Renal cortex interstitium (tissue), 11 donors: ENCODE measurements around the gene SYPL2. TPM values are rescaled to one million over a fixed set of nuclear protein-coding genes. Genes with fewer than 3 reads are reported as not detected.
"Not testable (repeated sequence)": the region's sequence is repeated elsewhere in the genome, so short reads cannot be mapped to it uniquely, and the experiment has no call there.

Experiments
- DNase-seq, 11 donors: peaks; one replicate each; pipeline ENCODE4 v3.0.0-alpha.2; 2013; ENCODE audit warnings: low read depth in 9 of 11, low spot score in 4 of 11; ENCODE audit errors: extremely low read depth in 1 of 11
- polyA plus RNA-seq, 3 donors: library from polyadenylated mRNA; unstranded; fragments of 120-200 nt; gene quantifications; one replicate each; pipeline ENCODE4 v1.2.1, GENCODE V29; 2013; ENCODE audit not compliant: insufficient read length in 3 of 3

The SYPL2 gene
- polyA plus RNA-seq, 3 donors = 8.6 to 15.0 (median 10.8) TPM

DNA sequence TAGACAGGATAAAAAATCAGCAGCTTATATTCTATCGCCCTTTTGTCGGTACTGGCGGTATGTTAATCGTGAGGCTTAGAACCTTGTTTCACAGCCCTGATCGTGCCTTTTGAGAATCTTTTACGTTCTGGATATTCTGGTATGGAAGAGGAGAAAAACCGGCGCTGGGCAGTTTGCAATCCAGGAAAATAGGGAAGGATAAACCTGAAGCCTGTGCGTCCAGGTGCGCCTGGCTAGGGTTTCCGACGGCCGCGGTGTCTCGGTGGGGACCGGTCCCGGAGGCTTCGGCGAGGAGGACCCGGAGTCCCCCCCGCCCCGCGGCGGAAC is 258 bp upstream of the SYPL2 start:
- DNase-seq = no peak

DNA sequence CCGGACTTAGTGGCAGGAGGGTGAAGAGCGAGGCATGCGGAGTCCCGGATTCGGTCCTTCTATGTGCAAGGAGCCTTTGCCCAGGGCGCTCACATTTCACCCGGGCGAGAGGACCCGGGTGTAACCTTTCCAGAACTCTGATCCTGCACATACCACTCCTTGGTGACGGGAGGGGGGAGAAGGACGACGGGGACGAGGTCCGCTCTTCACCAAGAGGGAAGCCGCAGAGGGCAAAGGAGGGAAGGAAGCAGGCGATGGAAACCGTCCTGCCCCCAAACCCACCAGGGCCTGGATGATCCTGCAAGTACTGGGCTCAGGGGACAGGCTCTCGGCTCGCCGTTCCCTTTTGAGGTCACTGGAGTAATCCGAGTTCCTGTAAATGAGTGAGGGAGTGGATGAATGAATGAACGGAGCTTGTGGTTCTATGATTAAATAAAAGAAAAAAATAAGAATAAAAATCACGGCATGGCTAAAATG is 993 bp downstream of the SYPL2 start:
- peak in 1 of 11 donors; percentile 14 for DNase-seq

GRCh38 chr1:109468061-109468460 is 1.7 kb downstream of the SYPL2 start:
- DNase-seq = no peak

GRCh38 chr1:109468903-109469302 is 2.6 kb downstream of the SYPL2 start:
- no peak for DNase-seq

DNA sequence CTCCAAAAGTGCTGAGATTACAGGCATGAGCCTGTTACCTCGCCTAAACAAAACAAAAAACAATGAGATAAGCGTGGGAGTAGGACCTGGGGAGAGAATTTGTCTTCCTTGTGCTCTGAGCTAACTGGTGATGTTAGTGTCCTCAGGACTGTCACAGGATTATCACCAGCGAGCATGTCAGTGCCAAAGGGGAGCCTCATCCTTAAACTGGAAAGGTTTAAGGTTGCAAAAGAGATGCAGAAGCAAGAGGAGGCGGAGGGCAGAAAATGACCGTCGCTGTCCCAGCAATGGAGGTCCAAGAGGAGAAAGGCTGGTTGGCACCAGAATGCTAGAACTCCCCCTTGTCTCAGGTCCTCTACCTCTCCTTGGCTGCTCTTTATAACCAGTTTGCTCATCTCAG is 3.9 kb downstream of the SYPL2 start:
- DNase-seq = no peak

GRCh38 chr1:109472779-109473178 is 6.4 kb downstream of the SYPL2 start:
- no peak for DNase-seq

DNA sequence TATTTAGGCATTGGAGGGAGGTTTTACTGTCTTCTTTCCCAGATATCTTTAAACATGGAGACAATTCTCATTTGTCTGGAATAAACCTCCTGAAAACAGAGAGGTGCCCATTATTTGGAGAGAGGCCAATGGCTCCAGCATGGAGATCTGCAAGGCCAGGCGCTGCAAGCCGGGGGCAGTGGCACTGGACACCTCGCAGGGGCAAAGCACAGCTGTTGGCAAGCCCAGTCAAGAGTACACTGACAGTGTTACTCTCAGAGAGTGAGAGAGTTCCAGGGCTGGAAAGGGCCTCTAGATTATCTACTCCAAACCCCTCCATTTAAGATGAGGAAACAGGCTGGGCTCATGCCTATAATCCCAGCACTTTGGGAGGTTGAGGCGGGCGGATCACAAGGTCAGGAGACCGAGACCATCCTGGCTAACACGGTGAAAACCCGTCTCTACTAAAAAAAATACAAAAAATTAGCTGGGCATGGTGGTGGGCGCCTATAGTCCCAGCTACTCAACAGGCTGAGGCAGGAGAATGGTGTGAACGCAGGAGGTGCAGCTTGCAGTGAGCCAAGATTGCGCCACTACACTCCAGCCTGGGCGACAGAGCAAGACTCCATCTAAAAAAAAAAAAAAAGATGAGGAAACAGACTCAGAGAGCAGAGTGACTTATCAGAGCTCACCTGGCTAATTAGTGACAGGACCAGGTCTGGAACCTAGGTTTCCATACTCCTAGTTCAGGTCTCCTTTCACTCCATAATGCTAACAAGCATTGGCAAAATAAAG is 7.1 kb downstream of the SYPL2 start:
- DNase-seq = not testable (repeated sequence)

DNA sequence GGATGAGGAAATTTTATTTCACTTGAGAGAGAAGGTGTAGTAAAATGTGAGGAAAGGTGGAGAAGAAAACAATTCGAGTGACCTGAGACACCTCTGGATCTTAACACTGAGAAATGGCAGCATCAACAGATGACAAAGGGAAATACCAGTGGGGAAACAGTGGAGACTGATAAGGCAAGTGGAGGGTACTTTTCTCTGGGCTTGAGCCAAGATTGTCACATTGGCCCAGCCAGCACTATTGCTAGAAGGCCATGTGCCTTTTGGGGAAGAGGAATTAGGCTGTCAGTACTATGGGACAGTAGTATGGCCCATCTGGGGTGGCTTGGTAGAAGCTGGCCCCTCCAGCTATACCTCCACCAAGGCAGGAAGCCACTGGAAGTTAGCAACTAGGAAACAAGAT is 8.4 kb downstream of the SYPL2 start:
- DNase-seq = no peak

DNA sequence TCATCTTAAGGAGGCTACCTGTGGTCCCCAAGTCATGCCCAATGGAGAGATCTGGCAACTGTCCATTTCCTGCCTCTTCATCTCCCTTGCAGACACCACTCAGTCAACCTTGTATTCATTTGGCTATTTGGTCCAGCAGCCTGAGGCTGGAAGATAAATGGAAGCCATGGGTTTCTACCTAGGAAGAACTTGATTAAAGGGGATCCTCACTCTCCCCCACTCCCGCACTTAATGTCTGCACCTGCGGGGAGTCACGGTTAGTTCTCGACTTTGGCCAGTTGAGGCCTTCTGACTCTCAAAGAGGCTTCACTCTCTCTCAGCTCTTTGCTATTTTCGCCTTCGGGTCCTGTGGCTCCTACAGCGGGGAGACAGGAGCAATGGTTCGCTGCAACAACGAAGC is 8.9 kb downstream of the SYPL2 start:
- DNase-seq = no peak

DNA sequence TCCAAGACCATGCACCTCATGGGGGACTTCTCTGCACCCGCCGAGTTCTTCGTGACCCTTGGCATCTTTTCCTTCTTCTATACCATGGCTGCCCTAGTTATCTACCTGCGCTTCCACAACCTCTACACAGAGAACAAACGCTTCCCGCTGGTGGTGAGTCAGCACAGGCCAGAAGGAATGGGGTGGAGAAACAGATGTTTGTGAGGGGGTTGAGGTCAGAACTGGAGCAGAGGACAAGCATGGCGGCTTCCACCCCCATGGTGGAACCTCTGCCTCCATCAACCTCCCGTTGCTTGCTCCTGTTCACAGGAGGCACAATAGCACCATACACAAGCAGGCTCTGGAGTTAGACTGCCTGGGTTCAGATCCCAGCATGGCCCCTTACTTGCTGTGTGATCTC is 10.5 kb downstream of the SYPL2 start:
- no peak for DNase-seq

DNA sequence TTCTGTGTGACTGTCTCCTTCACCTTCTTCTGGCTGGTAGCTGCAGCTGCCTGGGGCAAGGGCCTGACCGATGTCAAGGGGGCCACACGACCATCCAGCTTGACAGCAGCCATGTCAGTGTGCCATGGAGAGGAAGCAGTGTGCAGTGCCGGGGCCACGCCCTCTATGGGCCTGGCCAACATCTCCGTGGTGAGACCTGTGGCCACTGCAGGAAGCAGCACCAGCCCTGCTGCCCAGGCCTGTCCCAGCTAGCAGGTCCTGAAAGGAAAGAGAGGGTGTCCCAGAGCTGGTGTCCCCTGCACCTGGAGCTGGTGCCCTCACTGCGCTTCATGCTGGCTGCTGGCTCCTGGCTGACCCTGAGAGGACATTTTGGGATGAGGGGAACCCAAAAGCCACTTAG is 11.5 kb downstream of the SYPL2 start:
- DNase-seq = no peak

- DNase-seq = no peak
Measured at GRCh38 chr1:109478806-109479205, 12.5 kb downstream of the SYPL2 start.

- DNase-seq = no peak
Measured at GRCh38 chr1:109479311-109479710, 13.0 kb downstream of the SYPL2 start.

DNA sequence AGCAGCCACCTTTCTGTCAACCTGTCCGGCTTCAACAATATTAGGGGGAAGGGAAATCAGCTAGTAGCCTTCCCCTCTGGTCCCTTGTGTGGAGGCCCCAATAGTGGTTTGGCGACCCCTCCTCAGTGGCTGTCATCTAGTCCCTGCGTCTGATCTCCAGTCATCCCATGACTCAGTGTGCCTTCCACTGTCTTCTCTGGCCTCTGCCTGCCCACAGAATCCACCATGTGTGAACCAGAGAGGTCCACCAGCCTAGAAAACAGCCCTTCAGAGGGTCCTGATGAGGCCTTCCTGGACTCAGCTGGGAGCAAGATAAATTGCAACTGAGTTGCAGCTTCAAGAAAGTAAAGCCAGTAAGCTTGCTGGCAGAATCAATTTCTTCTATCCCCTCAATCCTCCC is 13.6 kb downstream of the SYPL2 start:
- DNase-seq = no peak

- no peak for DNase-seq
Measured at GRCh38 chr1:109481646-109482045, 15.3 kb downstream of the SYPL2 start.

DNA sequence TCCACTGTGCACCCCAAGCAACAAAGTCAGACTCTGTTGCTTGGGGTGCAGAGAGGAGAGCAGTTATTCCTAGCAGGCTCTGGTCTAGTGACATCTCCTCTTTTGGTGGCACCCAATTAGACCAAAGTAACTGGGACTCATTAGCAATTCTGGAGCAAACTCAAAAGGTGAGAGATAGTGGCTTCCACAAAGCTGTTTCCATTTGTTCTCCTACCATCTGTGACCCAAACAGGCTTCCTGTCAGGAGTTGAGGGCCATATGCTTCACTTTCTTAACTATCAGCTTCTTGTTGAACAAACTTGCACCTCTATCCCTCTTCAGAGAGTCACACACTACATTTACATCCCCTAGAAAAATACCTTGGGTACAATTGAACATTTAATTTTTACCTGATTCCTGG is 15.9 kb downstream of the SYPL2 start:
- no peak for DNase-seq

GRCh38 chr1:109482791-109483671 is 16.7 kb downstream of the SYPL2 start:
- DNase-seq = no peak

GRCh38 chr1:109483672-109484518 is 17.5 kb downstream of the SYPL2 start, which contains the start of gene ATXN7L2:
Gene ATXN7L2 (plus strand): TSS chr1:109483905. CDS start chr1:109483954, 49 bp downstream.
- peak; percentile 73 to 89 (median 86) for DNase-seq

- no peak for DNase-seq
Measured at GRCh38 chr1:109484519-109484975, 18.2 kb downstream of the SYPL2 start.
